IPS-18a (cell line): Measurements from ENCODE around the gene CTIF.

Experiments
- H3K27ac ChIP-seq: one replicate; pipeline ENCODE4 v1.5.1; 2013; ENCODE audit warnings: low read length
- H3K27me3 ChIP-seq: one replicate; pipeline ENCODE4 v1.6.1; 2013; ENCODE audit warnings: mild to moderate bottlenecking, low read length; ENCODE audit not compliant: control insufficient read depth, insufficient read depth
- H3K36me3 ChIP-seq: one replicate; pipeline ENCODE4 v1.6.1; 2013; ENCODE audit warnings: low read depth, low read length; ENCODE audit not compliant: control insufficient read depth
- H3K4me1 ChIP-seq: one replicate; pipeline ENCODE4 v1.6.1; 2013; ENCODE audit warnings: low read depth, low read length; ENCODE audit not compliant: control insufficient read depth
- H3K4me3 ChIP-seq: one replicate; pipeline ENCODE4 v1.5.1; 2013; ENCODE audit warnings: low read length
- H3K9ac ChIP-seq: one replicate; pipeline ENCODE4 v1.6.1; 2013; ENCODE audit warnings: mild to moderate bottlenecking, low read length, moderate library complexity
- H3K9me3 ChIP-seq: one replicate; pipeline ENCODE4 v1.6.1; 2013; ENCODE audit warnings: low read depth, low read length; ENCODE audit not compliant: control insufficient read depth

The CTIF gene

GRCh38 chr18:48730010-48730409 is 191.2 kb downstream of the CTIF start:
- Histone ChIP-seq H3K4me1 (peaks cover 3% of the 10 kb centered on the region), H3K4me3 (no peak overlapping the region), H3K27me3 (no peaks in the 10 kb centered on the region), H3K36me3 (no peaks in the 10 kb centered on the region), H3K27ac (no peak overlapping the region), H3K9me3 (no peaks in the 10 kb centered on the region), H3K9ac (no peak overlapping the region)

- H3K27ac ChIP-seq = no peak overlapping the region
- peaks cover 3% of the 10 kb centered on the region for H3K4me1 ChIP-seq
Measured at GRCh38 chr18:48732767-48733424, 194.1 kb downstream of the CTIF start.

GRCh38 chr18:48733643-48734253 is 194.9 kb downstream of the CTIF start:
- no peaks in the 10 kb centered on the region for H3K27me3 ChIP-seq
- no peaks in the 10 kb centered on the region for H3K9me3 ChIP-seq
- no peak overlapping the region for H3K9ac ChIP-seq
- peaks cover 3% of the 10 kb centered on the region for H3K4me1 ChIP-seq
- no peaks in the 10 kb centered on the region for H3K36me3 ChIP-seq
- no peak overlapping the region for H3K4me3 ChIP-seq
- no peak overlapping the region for H3K27ac ChIP-seq

More at GRCh38 chr18:48732767-48733424, 194.1 kb downstream of the CTIF start:
- Histone ChIP-seq H3K27me3 (no peaks in the 10 kb centered on the region), H3K4me3 (no peak overlapping the region), H3K9ac (no peak overlapping the region), H3K9me3 (no peaks in the 10 kb centered on the region), H3K36me3 (no peaks in the 10 kb centered on the region)

- Histone ChIP-seq H3K27ac (no peak overlapping the region), H3K27me3 (no peaks in the 10 kb centered on the region), H3K4me1 (peaks cover 3% of the 10 kb centered on the region), H3K9ac (no peak overlapping the region), H3K4me3 (no peak overlapping the region), H3K9me3 (no peaks in the 10 kb centered on the region), H3K36me3 (no peaks in the 10 kb centered on the region)
Measured at GRCh38 chr18:48734460-48734859, 195.6 kb downstream of the CTIF start.

GRCh38 chr18:48735080-48735676 is 196.3 kb downstream of the CTIF start:
- Histone ChIP-seq H3K27ac (no peak overlapping the region), H3K36me3 (no peaks in the 10 kb centered on the region), H3K9me3 (no peaks in the 10 kb centered on the region), H3K4me3 (no peak overlapping the region), H3K4me1 (peaks cover 3% of the 10 kb centered on the region), H3K9ac (no peak overlapping the region), H3K27me3 (no peaks in the 10 kb centered on the region)

- H3K4me1 ChIP-seq = peaks cover 3% of the 10 kb centered on the region
- H3K36me3 ChIP-seq = no peaks in the 10 kb centered on the region
- no peaks in the 10 kb centered on the region for H3K9me3 ChIP-seq
- no peak overlapping the region for H3K9ac ChIP-seq
- H3K27me3 ChIP-seq = no peaks in the 10 kb centered on the region
- H3K27ac ChIP-seq = no peak overlapping the region
- no peak overlapping the region for H3K4me3 ChIP-seq
Measured at GRCh38 chr18:48735681-48736255, 196.9 kb downstream of the CTIF start.

GRCh38 chr18:48736321-48737260 is 197.8 kb downstream of the CTIF start:
- Histone ChIP-seq H3K4me1 (peaks cover 3% of the 10 kb centered on the region), H3K9ac (no peak overlapping the region), H3K9me3 (no peaks in the 10 kb centered on the region), H3K27me3 (no peaks in the 10 kb centered on the region), H3K36me3 (no peaks in the 10 kb centered on the region), H3K4me3 (no peak overlapping the region), H3K27ac (no peak overlapping the region)

GRCh38 chr18:48739266-48740067 is 200.6 kb downstream of the CTIF start:
- Histone ChIP-seq H3K27me3 (no peaks in the 10 kb centered on the region), H3K9ac (no peak overlapping the region), H3K4me3 (no peak overlapping the region), H3K4me1 (peaks cover 3% of the 10 kb centered on the region), H3K9me3 (no peaks in the 10 kb centered on the region), H3K27ac (no peak overlapping the region), H3K36me3 (no peaks in the 10 kb centered on the region)

- no peaks in the 10 kb centered on the region for H3K36me3 ChIP-seq
- no peak overlapping the region for H3K27ac ChIP-seq
- no peaks in the 10 kb centered on the region for H3K27me3 ChIP-seq
- no peaks in the 10 kb centered on the region for H3K9me3 ChIP-seq
- no peak overlapping the region for H3K4me3 ChIP-seq
- H3K9ac ChIP-seq = no peak overlapping the region
- H3K4me1 ChIP-seq = no peaks in the 10 kb centered on the region
Measured at GRCh38 chr18:48740068-48740440, 201.2 kb downstream of the CTIF start.

- Histone ChIP-seq H3K9me3 (no peaks in the 10 kb centered on the region), H3K4me3 (no peak overlapping the region), H3K4me1 (no peaks in the 10 kb centered on the region), H3K36me3 (no peaks in the 10 kb centered on the region), H3K27ac (no peak overlapping the region), H3K27me3 (no peaks in the 10 kb centered on the region), H3K9ac (no peak overlapping the region)
Measured at GRCh38 chr18:48740851-48741485, 202.1 kb downstream of the CTIF start.
